Activated T-helper 1 cell treated with Interleukin-2 at 50 U/mL for 16 hours (primary cell): ENCODE results near the gene HJV.

Experiments
- DNase-seq: peaks from one replicate; pipeline ENCODE4 v3.0.0-alpha.2; 2020; ENCODE audit warnings: low read depth

Gene HJV

DNA sequence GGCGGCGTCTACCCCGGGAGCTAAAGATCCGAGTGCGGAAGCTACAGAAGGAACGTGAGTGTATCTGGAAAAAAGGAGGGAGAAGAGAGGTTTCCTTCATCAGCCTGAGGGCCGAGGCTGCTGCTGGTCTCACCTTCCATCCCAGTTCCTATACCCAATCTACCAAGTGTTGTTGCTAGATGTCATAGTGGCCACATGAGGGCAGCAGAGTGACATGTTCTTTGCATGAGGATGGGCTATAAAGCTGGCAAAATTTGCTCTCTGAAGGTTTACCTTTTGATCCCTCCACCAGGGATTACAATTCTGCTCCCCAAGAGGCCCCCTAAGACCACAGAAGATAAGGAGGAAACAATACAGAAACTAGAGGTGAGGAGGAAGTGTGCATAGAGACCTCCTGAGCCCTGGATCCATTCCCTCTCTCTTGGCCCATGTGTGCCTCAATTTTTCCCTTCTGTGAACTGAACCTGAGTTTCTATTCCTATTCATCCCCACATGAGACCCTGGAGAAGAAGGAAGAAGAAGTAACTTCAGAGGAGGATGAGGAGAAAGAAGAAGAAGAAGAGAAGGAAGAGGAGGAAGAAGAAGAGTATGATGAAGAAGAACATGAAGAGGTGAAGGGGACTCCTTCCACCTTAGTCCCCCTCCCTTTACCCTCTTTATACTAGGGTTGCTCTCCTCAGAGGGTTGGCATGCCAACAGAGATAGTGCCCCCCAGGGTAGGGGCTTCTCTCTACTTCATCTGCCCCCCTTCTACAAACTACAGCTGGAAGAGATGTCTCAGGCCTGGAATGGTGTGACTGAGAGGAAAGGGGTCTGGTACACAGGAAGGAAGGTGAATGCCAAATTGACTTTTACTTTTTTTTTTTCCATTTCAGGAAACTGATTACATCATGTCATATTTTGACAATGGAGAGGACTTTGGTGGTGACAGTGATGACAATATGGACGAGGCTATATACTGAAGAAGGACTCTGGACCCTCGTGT, 43.8 kb downstream of the HJV start:
- DNase-seq: peak; percentile 47

GRCh38 chr1:145977016-145977415, 44.5 kb downstream of the HJV start:
- DNase-seq: no peak

GRCh38 chr1:145975216-145975615, 46.3 kb downstream of the HJV start:
- DNase-seq: no peak

DNA sequence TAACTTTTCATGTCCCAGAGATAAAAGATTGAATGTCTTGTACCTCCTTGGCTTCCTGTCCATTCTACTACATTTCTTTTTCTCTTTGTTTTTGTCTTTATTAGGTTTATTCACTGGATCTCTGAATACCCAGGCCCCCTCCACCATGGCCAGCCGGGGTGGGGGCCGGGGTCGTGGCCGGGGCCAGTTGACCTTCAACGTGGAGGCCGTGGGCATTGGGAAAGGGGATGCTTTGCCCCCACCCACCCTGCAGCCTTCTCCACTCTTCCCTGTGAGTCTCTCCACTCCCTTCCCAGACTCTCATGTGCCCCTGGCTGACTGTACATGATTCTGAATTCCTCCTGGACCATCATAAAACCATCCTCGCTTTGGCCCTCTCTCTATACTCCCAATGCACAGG, 46.8 kb downstream of the HJV start:
- DNase-seq: no peak

DNA sequence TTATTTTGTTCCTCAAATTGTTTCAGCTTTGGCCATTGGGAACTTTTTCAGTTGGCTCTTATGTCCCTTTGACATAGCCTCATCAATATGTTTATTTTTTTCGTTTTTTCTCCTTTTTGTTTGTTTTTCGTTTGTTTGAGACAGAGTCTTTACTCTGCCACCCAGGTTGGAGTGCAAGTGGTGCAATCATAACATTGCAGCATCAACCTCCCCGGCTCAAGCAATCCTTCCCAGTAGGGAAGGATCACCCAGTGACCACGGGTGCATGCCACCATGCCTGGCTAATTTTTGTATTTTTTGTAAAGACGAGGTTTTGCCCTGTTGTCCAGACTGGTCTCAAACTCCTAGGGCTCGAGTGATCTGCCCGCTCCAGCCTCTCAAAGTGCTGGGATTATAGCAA, 49.0 kb downstream of the HJV start:
- DNase-seq: no peak
